ENCODE results near the gene TMEM192.
"Not testable (repeated sequence)": the region's sequence is repeated elsewhere in the genome, so short reads cannot be mapped to it uniquely, and the experiment has no call there.

The TMEM192 gene

DNA sequence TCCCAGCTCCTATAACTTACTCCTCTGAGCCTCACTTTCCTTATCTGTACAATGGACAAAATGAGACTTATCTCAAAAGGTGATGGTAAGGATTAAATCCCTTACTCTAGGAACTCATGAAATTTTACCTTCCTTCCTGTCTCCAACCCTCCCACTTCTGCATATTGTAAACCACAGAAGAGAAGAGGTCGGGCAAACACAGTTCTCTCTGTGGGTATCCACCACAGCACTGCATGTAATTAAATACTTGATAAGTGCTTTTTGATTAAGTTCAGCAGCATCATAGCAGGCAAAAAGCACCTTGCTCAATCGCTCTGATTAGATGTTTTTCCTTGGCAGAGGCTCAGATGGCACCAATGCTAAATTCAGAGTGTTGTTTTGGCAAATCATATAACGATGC lies 17.3 kb upstream of the TMEM192 start:
- DNase-seq (ENCODE audit: low spot score) = no peak
- TF ChIP-seq, protein P1, sequence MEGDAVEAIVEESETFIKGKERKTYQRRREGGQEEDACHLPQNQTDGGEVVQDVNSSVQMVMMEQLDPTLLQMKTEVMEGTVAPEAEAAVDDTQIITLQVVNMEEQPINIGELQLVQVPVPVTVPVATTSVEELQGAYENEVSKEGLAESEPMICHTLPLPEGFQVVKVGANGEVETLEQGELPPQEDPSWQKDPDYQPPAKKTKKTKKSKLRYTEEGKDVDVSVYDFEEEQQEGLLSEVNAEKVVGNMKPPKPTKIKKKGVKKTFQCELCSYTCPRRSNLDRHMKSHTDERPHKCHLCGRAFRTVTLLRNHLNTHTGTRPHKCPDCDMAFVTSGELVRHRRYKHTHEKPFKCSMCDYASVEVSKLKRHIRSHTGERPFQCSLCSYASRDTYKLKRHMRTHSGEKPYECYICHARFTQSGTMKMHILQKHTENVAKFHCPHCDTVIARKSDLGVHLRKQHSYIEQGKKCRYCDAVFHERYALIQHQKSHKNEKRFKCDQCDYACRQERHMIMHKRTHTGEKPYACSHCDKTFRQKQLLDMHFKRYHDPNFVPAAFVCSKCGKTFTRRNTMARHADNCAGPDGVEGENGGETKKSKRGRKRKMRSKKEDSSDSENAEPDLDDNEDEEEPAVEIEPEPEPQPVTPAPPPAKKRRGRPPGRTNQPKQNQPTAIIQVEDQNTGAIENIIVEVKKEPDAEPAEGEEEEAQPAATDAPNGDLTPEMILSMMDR (IDR thresholded peaks at IDR 0.05; ENCODE audit: borderline replicate concordance, control extremely low read depth, extremely low read depth, insufficient read depth, missing control alignments) = no peak
- in situ Hi-C loops (cut with MboI; ENCODE audit: low sequenced_read_pairs, unreplicated experiment) = loop anchor here (10.0 kb wide), 2 partner anchors 215 to 335 kb away; no protein-coding TSS in a partner anchor

DNA sequence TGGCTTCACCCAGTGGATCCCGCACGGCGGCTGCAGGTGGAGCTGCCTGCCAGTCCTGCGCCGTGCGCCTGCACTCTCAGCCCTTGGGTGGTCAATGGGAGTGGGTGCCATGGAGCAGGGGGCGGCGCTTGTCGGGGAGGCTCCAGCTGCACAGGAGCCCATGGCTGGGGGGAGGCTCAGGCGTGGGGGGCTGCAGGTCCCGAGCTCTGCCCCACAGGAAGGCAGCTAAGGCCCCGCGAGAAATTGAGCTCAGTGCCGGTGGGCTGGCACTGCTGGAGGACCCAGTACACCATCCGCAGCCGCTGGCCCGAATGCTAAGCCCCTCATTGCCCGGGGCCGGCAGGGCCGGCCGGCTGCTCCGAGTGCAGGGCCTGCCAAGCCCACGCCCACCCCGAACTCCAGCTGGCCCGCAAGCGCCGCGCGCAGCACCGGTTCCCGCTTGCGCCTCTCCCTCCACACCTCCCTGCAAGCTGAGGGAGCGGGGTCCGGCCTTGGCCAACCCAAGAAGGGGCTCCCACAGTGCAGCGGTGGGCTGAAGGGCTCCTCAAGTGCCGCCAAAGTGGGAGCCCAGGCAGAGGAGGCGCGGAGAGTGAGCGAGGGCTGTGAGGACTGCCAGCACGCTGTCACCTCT lies 13.3 kb upstream of the TMEM192 start:
- in situ Hi-C loops (cut with MboI; ENCODE audit: low sequenced_read_pairs, unreplicated experiment); DNase-seq (ENCODE audit: low spot score): not testable (repeated sequence)

DNA sequence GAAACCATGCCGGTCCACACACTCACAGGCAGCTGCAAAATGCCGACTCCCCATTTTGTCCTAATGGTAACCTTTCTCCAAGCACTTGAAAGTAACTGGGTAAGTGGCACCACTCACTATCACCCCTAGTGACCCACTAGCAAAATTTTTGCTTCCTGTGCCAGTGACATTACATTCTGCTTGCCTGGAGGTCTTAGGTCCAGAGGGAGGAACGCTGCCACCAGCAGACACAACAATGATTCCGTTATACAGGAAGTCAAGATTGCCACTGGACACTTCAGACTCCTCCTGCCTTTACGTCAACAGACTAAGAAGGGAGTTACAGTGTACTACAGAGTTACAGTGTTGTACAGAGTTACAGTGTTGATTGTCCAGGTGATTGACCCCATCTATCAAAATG lies 11.8 kb upstream of the TMEM192 start:
- no peak for DNase-seq (ENCODE audit: low spot score)
- in situ Hi-C loops (cut with MboI; ENCODE audit: low sequenced_read_pairs, unreplicated experiment) = no loop called here
- TF ChIP-seq, protein P1 (IDR thresholded peaks at IDR 0.05; ENCODE audit: borderline replicate concordance, control extremely low read depth, extremely low read depth, insufficient read depth, missing control alignments) = no peak

DNA sequence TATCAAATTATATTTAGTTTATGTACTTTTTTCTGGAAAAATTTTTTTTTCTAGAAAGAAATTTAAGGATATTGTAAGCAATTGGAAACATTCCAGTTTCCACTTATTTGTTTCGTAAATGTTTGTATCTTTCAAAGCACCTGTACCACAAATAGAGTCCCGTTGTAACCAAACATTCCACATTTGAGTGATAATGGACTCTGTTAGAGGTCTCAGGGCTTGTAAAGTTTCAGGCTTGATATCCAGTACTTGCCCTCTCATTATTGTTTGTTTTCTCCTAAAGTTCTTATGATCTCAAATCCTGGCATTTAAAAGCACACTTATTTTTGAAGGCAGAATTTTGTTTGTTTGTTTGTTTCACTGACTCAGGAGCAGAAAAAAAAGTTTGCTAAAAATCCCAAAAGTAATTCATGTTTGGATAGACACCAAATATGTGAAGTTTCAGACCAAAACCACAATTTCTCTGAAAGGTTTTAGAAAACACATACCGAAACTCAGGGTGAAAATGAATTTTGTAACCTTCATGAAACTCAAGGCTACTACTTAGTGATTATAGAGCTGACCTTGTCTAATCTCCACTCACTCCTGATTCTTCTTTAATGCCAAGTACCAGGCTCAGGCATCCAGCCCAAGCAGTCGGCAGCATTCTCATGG lies 5.7 kb upstream of the TMEM192 start:
- in situ Hi-C loops (cut with MboI; ENCODE audit: low sequenced_read_pairs, unreplicated experiment) = no loop called here
- TF ChIP-seq, protein P1 (IDR thresholded peaks at IDR 0.05; ENCODE audit: borderline replicate concordance, control extremely low read depth, extremely low read depth, insufficient read depth, missing control alignments) = no peak
- no peak for DNase-seq (ENCODE audit: low spot score)

DNA sequence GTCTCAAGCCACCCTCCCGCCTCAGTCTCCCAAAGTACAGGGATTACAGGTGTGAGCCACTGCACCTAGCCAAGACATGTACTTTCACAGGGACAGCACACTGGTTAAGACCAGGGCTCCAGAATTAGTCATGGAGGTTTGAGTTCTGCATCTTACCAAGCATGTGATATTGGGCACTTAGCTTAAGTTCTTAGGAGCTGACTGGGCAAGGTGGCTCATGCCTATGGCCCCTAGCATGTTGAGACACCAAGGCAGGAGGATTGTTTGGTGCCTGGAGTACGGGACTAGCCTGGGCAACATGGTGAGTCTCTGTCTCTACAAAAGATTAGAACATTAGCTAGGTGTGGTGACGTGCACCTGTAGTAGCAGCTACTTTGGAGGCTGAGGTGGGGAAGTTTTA lies 2.6 kb upstream of the TMEM192 start:
- no peak for DNase-seq (ENCODE audit: low spot score)
- TF ChIP-seq, protein P1 (IDR thresholded peaks at IDR 0.05; ENCODE audit: borderline replicate concordance, control extremely low read depth, extremely low read depth, insufficient read depth, missing control alignments) = no peak
- in situ Hi-C loops (cut with MboI; ENCODE audit: low sequenced_read_pairs, unreplicated experiment) = no loop called here

DNA sequence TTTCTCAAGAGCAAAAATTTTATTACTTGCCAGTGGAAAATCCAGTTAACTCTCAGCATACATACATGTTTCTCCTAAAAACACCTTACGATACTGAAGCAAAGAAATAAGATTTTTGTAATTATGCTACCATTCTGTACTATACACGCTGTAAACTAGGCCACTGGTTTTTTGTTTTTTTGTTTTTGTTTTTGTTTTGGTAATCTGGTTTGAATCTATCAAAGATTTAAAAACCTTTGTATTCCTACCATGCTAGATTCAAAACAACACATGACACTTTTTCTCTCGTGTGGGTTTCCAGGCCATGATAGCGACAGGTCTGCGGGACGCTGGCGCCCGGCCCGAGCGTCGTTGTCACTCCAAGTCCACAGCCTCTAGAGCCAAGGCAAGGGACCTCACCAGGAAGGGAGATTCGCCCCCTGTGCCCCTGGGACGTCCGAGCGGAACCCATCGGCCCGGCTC lies 723 bp downstream of the TMEM192 start:
- no peak for DNase-seq (ENCODE audit: low spot score)
- TF ChIP-seq, protein P1 (IDR thresholded peaks at IDR 0.05; ENCODE audit: borderline replicate concordance, control extremely low read depth, extremely low read depth, insufficient read depth, missing control alignments) = no peak

DNA sequence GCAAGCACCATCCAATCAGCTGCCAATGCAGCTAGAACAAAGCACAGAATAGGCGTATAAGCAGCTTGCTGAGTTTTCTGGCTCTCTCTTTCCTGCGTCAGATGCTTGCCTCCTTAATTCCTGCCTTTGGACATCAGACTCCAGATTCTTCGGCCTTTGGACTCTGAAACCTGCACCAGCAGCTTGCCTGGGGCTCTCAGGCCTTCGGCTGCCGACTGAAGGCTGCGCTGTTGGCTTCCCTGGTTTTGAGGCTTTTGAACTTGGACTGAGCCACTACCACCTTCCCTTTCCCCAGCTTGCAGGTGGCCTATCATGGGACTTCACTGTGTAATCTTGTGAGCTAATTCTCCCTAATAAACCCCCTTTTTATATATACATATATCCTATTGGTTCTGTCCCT lies 6.1 kb downstream of the TMEM192 start:
- DNase-seq (ENCODE audit: low spot score) = no peak
- TF ChIP-seq, protein P1 (IDR thresholded peaks at IDR 0.05; ENCODE audit: borderline replicate concordance, control extremely low read depth, extremely low read depth, insufficient read depth, missing control alignments) = no peak
- in situ Hi-C loops (cut with MboI; ENCODE audit: low sequenced_read_pairs, unreplicated experiment) = no loop called here

More for the DNA sequence above, 723 bp downstream of the TMEM192 start:
- in situ Hi-C loops (cut with MboI; ENCODE audit: low sequenced_read_pairs, unreplicated experiment) = no loop called here

Data from GM13976 (cell line).